HG02884 (cell line): Measurements from ENCODE around the gene UBXN2A.
A peak's percentile ranks its signal among the peaks of the same experiment; 100 is the strongest.
"Not testable (repeated sequence)": the region's sequence is repeated elsewhere in the genome, so short reads cannot be mapped to it uniquely, and the experiment has no call there.

Experiments
- ATAC-seq: cut with Tn5 transposase; IDR thresholded peaks from one replicate; pipeline ENCODE4 v1.9.1; 2021; ENCODE audit warnings: mild to moderate bottlenecking, moderate library complexity; ENCODE audit not compliant: unreplicated experiment

The UBXN2A gene

DNA sequence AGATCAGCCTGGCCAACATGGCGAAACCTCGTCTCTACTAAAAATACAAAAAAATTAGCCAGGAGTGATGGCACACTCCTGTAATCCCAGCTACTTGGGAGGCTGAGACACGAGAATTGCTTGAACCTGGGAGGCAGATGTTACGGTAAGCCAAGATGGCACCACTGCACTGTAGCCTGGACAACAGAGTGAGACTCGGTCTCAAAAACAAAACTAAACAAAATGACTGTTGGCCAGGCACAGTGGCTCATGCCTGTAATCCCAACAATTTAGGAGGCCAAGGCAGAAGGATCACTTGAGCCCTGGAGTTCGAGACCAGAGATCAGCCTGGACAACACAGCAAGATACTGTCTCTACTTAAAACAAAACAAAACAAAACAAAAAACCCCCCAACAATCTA, 102.9 kb downstream of the UBXN2A start:
- ATAC-seq = not testable (repeated sequence)

DNA sequence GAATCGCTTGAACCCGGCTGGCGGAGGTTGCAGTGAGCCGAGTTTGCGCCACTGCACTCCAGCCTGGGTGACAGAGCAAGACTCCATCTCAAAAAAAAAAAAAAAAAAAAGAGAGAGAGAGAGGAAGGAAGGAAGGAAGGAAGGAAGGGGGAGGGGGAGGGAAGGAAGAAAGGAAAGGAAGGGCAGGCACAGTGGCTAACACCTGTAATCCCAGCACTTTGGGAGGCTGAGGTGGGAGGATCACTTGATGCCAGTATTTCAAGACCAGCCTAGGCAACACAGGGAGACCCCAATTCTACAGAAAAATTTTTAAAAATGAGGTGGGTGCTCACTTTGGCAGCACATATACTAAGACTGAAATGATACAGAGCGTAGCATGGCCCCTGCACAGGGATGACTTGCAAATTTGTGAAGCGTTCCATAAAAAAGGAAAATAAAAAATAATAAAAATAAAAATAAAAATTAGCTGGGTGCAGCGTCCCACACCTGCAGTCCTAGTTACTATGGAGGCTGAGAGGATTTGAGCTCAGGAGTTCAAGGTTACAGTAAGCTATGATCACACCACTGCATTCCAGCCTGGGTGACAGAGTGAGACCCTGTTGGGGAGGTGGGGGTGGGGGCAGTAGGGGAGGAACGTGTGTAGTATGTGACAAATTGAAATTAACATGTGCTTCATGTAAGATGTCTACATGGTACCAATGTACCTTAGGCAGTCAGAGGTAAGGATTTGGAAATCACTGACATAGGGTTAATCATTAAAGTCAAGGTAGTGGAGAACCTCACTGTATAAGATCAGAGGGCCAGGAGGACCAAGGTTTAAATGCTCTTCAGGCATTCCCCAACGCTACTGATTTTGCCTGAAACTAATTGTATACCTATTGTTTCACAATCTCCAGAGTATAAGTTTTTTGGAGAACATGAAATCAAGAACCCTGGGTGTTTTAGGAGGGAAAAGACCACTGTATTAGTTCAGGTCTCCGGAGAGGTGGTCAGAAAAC, 105.5 kb downstream of the UBXN2A start:
- ATAC-seq = no peak

DNA sequence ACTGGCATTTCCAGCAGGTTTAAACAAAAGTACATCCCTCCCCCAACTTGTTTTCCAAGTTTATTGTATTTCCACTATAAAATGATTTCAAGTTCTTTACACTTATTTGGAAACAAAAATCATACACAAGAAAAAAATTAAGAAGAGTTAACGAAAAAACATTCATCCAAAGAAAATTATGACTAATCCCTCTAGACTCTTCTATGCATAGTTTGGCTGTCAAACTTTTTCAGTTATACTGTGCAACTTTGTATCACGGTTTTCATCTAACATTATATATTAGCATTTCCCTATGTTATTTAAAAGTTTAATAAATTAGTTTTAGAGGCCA, 106.3 kb downstream of the UBXN2A start:
- no peak for ATAC-seq

DNA sequence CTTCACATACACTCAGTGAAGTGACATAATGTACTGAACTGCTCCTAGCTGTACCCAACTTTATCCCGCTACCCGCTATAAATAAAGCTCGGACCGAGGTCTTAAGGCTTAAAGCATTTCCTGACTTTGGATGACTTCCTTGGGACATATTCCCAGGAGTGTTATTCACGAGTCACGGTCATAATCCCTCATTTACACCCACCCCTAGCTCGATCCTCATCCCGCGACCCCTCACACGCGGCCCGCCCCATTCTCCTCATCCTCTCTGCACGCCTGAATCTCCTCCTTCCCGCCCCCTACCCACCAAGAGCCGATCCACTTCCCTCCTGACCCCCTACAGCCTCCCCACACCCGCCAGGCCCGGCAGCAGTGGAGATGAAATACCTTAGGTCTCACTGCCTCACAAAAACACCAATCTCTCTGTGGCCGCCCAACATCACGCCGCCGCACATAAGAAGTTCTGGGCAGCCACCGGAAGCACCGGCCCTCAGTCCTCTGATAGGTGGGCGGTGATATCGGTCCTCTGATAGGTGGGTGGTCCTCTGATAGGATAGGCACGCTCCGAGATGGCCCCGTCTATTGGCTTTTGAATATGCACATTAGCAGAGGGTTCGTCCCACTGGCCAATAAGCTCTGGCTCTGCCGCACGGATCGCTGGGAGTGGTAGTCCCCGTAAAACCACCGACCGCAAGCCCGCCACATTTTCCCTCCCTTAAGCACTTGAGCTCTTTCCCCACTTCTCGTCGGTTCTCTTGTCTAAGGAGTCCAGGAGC, 106.9 kb downstream of the UBXN2A start, which contains the start of gene WDCP:
Gene WDCP (minus strand): TSS at position 462 of the 773 bp plus-strand sequence. CDS start 7,897 bp downstream, outside the sequence.
- ATAC-seq = peak; percentile 98

DNA sequence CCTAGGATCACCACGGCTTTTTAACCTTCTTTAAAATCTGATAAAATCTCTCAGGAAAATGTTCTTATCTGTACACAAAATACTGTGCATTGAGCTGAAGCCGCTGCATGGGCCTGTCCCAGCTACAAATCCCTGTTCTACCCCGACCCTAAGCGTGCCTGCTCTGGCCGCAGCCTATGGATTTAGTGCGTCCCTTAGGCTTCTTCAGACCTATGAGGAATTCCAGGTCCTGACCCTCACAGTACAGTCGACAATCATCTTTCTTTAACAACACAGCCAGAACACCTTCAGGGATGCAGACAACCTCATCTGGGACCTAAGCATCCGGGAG, 107.4 kb downstream of the UBXN2A start:
- peak; percentile 2 for ATAC-seq

DNA sequence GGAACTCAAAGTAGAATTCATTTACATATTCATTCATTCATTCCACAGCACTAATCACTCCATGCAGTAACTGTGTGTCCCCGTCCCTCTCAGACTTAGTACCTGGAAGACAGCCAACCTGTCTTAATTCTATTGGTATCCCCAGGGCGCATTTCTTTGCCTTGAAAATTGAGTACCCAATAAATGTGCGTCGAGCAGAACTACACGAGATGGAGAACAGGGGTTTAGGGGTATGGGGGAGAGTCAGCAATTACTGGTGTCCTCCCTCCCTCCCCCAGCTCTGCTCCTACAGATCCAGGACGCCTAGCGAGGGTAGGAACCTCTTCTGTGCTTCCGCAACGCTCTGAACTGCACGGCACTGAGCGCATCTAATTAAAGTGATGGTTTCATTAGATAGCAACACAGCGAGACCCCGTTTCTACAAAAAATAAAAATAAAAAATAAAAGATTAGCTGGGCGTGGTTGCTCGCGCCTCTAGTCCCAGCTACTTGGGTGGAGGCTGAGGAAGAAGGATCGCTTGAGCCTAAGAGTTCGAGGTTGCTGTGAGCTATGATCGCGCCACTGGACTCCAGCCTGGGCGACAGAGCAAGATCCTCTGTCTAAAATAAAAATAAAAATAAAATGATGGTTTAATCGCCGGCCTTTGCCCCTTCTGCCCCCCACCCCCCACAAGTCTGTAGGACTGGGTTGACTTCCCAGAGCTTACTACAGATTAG, 108.7 kb downstream of the UBXN2A start:
- no peak for ATAC-seq

DNA sequence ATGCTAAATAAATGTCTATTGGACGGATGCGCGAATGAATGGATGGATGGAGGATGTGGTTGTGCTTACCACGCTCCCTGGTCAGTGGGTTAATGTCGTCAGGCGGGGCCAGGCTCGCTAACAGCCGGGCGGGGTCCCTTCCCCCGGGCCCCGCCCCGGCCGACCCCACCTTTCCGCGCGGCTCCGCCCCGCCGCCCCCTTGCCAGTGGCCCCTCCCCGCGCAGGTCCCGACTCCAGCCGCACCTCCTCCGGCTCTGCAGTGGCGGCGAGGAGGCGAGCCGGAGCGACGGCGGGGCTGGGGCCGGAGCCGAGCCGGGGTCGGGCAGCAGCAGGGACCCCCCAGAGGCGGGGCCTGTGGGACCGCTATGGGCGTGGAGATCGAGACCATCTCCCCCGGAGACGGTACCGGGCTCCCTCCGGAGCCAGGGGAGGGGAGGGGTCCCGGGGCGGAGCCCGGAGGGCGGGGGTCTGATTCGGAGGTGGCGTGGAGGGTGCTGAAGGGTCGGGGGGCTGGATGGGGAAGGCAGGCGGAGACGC, 109.3 kb downstream of the UBXN2A start, which contains the start of gene FKBP1B:
Gene FKBP1B (plus strand): TSS at position 257 of the 537 bp plus-strand sequence. CDS start 109 bp downstream, at position 366.
- no peak for ATAC-seq

DNA sequence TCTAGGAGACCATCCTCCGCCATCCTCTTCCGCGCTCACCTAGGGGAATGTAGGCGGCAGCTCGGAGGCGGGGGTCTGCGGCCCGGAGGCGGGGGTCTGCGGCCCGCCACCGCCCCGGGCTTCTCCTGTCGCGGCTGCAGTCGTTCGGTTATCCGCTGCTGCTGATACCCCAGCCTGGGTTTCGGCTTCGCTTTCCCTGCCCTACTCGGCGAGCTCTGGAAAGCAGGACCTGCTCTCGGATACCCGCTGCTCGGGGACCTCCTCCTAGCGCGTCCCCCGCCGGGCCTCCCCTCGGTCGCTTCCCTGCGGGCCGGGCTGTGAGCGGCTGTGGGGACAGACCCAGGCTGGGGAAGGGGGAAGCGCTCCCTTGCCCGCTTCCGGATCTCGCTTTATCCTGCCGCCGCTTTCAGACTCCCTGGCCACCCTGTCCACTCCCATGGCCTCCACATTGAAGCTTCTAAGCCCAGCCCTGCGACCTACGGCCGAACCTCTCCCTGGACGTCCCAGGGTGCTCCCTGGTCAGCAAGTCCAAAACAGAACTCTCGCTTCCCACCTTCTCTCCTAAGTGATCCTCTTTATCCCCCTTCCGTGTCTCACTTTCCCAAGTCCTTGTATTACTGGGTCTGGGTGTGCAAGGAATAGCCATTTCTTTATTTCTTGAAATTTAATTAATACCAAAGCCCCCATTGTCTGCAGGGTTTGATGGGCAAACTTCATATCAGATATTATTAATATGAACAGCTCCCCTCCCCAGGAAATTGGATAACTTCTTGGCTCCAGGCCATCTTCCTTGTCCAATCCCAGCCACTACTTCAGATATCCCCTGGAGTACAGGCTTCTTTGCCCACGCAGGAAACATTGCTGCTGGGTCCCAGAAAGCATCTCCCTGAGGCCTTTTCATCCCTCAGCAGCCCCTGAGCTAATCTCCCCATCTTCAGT, 110.0 kb downstream of the UBXN2A start:
- no peak for ATAC-seq

DNA sequence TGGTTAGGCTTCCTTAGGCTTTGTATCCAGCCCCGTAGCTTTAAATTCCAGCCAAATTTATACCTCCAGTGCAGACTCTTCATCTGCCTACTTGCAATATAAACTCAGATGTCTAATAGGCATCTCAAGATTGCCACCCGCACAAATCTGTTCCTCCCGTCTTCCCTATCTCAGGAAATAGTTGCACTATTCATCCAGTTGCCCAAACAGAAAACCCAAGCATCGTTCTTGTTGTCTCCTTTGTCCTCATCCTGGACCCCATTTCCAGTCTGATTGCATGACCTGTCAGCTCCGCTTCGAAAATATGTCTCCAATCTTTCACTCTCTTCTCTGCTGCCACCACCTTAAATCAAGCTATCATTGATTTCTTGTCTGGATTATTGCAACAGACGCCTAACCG, 111.6 kb downstream of the UBXN2A start:
- ATAC-seq = no peak

DNA sequence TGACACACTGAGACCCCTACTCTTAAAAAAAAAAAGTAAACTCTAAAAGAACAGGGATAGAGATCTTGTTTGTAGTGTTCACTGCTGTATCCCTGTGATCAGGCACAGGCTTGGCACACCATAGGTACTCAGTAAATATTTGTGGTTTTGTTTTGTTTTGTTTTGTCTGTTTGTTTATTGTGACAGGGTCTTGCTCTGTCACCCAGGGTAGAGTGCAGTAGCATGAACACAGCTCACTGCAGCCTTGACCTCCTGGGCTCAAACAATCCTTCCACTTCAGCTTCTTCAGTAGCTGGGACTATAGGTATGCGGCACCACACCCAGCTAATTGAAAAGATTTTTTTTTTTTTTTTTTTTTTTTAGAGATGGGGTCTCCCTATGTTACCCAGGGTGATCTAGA, 112.7 kb downstream of the UBXN2A start:
- no peak for ATAC-seq
